HCT116 (cell line): ENCODE data around the gene RSPO4. TPM values are rescaled to one million over a fixed set of nuclear protein-coding genes. Genes with fewer than 3 reads are reported as not detected.

Source experiments
- ATAC-seq: fragments of 200-7000 bp; cut with Tn5 transposase; 2 replicates; pipeline ENCODE4 v1.9.1; 2020; ENCODE audit warnings: mild to moderate bottlenecking, moderate library complexity
- BruUV-seq: library from RNA; stranded (reverse); fragments of 400-500 nt; replicated peaks from 2 replicates; lab custom pipeline; 2021; lab: Mats Ljungman, UMichigan
- CTCF ChIA-PET: fragments of 300-600 bp; sonication (Branson Sonifier 250); formaldehyde crosslinking; loops from one replicate; lab custom pipeline; 2021; ENCODE audit warnings: antibody characterized with exemption; lab: Charles Lee
- POLR2A ChIA-PET: fragments of 300-600, 350-600 bp; sonication (Branson Sonifier 250); formaldehyde crosslinking; loops from one replicate; lab custom pipeline; 2021; ENCODE audit warnings: antibody characterized with exemption; lab: Charles Lee
- RAD21 ChIA-PET, 2 experiments: fragments of 300-600 bp; sonication (Branson Sonifier 250); formaldehyde crosslinking; loops; one replicate each; lab custom pipeline; 2023; ENCODE audit warnings: low total read pairs in 2 of 2; ENCODE audit not compliant: uncharacterized antibody in 2 of 2, unreplicated experiment in 2 of 2, low non-redundant PET in 1 of 2; lab: Charles Lee
- DNase-seq: peaks from one replicate; pipeline ENCODE4 v3.0.0-alpha.2; 2010; ENCODE audit warnings: low read depth, low spot score
- H2AFZ ChIP-seq: fragments of 200-600 bp; shearing (Covaris generic), sonication (generic); 2 replicates; pipeline ENCODE4 v1.6.1; 2017; ENCODE audit warnings: low read depth, mixed run types, mixed read lengths, antibody characterized with exemption, low read length; ENCODE audit not compliant: poor library complexity, severe bottlenecking
- H3K27ac ChIP-seq: 2 replicates; pipeline ENCODE4 v1.5.1; 2012; ENCODE audit warnings: low read depth, low read length
- H3K27me3 ChIP-seq: fragments of 200-600 bp; sonication (generic); 2 replicates; pipeline ENCODE4 v1.6.1; 2016; ENCODE audit warnings: mixed run types, low read length, mixed read lengths; ENCODE audit not compliant: insufficient read depth
- H3K36me3 ChIP-seq, 2 experiments: fragments of 200-500 bp in 1 of 2; fragments of 200-600 bp in 1 of 2; sonication (Bioruptor generic) in 1 of 2; sonication (generic) in 1 of 2; 2 replicates each; pipeline versions ENCODE4 v1.5.1 to v1.6.1; 2014 to 2016; ENCODE audit warnings: low read length in 2 of 2, inconsistent platforms in 1 of 2, mixed read lengths in 1 of 2, mixed run types in 1 of 2; ENCODE audit not compliant: insufficient read depth in 2 of 2, control insufficient read depth in 1 of 2
- H3K4me1 ChIP-seq, 2 experiments: fragments of 200-600 bp in 1 of 2; sonication (generic) in 1 of 2; 2 replicates each; pipeline versions ENCODE4 v1.5.1 to v1.6.1; 2012 to 2017; ENCODE audit warnings: low read length in 2 of 2, inconsistent platforms in 1 of 2, mild to moderate bottlenecking in 1 of 2, mixed read lengths in 1 of 2, mixed run types in 1 of 2, moderate library complexity in 1 of 2; ENCODE audit not compliant: insufficient read depth in 2 of 2, control insufficient read depth in 1 of 2
- H3K4me2 ChIP-seq: fragments of 200-600 bp; sonication (generic); 2 replicates; pipeline ENCODE4 v1.6.1; 2017; ENCODE audit warnings: mixed run types, low read length, mixed read lengths
- H3K4me3 ChIP-seq, 2 experiments: fragments of 200-600 bp in 1 of 2; sonication (generic) in 1 of 2; replicated peaks in 1 of 2; 2 replicates each; pipeline ENCODE4 v1.5.1; 2011 to 2016; ENCODE audit warnings: low read length in 2 of 2, control low read depth in 1 of 2, low read depth in 1 of 2, mild to moderate bottlenecking in 1 of 2, mixed read lengths in 1 of 2, mixed run types in 1 of 2
- H3K79me2 ChIP-seq: fragments of 200-600 bp; sonication (generic); 2 replicates; pipeline ENCODE4 v1.6.1; 2017; ENCODE audit warnings: mild to moderate bottlenecking, mixed run types, low read length, moderate library complexity, mixed read lengths; ENCODE audit not compliant: insufficient read depth
- H3K9ac ChIP-seq: fragments of 200-600 bp; sonication (generic); 2 replicates; pipeline ENCODE4 v1.6.1; 2016; ENCODE audit warnings: low read length, mixed read lengths
- H3K9me2 ChIP-seq: fragments of 200-600 bp; sonication (generic), shearing (Covaris generic); 2 replicates; pipeline ENCODE4 v1.6.1; 2017; ENCODE audit warnings: mixed run types, mild to moderate bottlenecking, moderate library complexity; ENCODE audit not compliant: insufficient read depth
- H3K9me3 ChIP-seq, 2 experiments: fragments of 200-500 bp in 1 of 2; fragments of 200-600 bp in 1 of 2; sonication (Bioruptor generic) in 1 of 2; sonication (generic) in 1 of 2; 2 replicates each; pipeline ENCODE4 v1.6.1; 2014 to 2017; ENCODE audit warnings: low read length in 2 of 2, mixed read lengths in 2 of 2, inconsistent platforms in 1 of 2, low read depth in 1 of 2, mild to moderate bottlenecking in 1 of 2, mixed run types in 1 of 2, moderate library complexity in 1 of 2; ENCODE audit not compliant: control insufficient read depth in 1 of 2, insufficient read depth in 1 of 2
- H4K20me1 ChIP-seq: fragments of 200-600 bp; sonication (generic), shearing (Covaris generic); 2 replicates; pipeline ENCODE4 v1.6.1; 2017; ENCODE audit warnings: mixed run types, mild to moderate bottlenecking, moderate library complexity; ENCODE audit not compliant: insufficient read depth
- ATF3 ChIP-seq: IDR thresholded peaks from 2 replicates; pipeline ENCODE4 v1.6.1; 2012
- CBX3 ChIP-seq: IDR thresholded peaks from 2 replicates; pipeline ENCODE4 v1.6.1; 2012; ENCODE audit warnings: low read depth
- CEBPB ChIP-seq: IDR thresholded peaks from 2 replicates; pipeline ENCODE4 v1.6.1; 2012; ENCODE audit warnings: low read depth
- CTCF ChIP-seq, 3 experiments: fragments of 200-600 bp in 1 of 3; sonication (generic) in 1 of 3; IDR thresholded peaks in 2 of 3; conservative IDR thresholded peaks in 1 of 3; 2 replicates each; pipeline ENCODE4 v1.5.1; 2012 to 2017; ENCODE audit warnings: low read depth in 2 of 3, low read length in 2 of 3, antibody characterized with exemption in 1 of 3, borderline replicate concordance in 1 of 3, control low read depth in 1 of 3, mild to moderate bottlenecking in 1 of 3, mixed read lengths in 1 of 3, mixed run types in 1 of 3, moderate library complexity in 1 of 3; ENCODE audit not compliant: insufficient read depth in 1 of 3
- EGR1 ChIP-seq: IDR thresholded peaks from 2 replicates; pipeline ENCODE4 v1.6.1; 2012; ENCODE audit warnings: low read depth
- ELF1 ChIP-seq: IDR thresholded peaks from 2 replicates; pipeline ENCODE4 v1.6.1; 2012; ENCODE audit warnings: low read depth, borderline replicate concordance
- EZH2 ChIP-seq: fragments of 200-600 bp; sonication (generic); IDR thresholded peaks from 2 replicates; pipeline ENCODE4 v1.6.1; 2017; ENCODE audit warnings: antibody characterized with exemption, mixed run types
- EZH2phosphoT487 ChIP-seq: fragments of 200-600 bp; IDR thresholded peaks from 2 replicates; pipeline ENCODE4 v1.6.1; 2018; ENCODE audit warnings: antibody characterized with exemption, borderline replicate concordance
- FOSL1 ChIP-seq: IDR thresholded peaks from 2 replicates; pipeline ENCODE4 v1.6.1; 2012; ENCODE audit warnings: low read depth
- JUND ChIP-seq: IDR thresholded peaks from 2 replicates; pipeline ENCODE4 v1.6.1; 2012
- POLR2AphosphoS5 ChIP-seq: IDR thresholded peaks from 2 replicates; pipeline ENCODE4 v1.6.1; 2011; ENCODE audit warnings: mild to moderate bottlenecking, low read depth, low read length, moderate library complexity
- SIN3A ChIP-seq: IDR thresholded peaks from 2 replicates; pipeline ENCODE4 v1.6.1; 2012; ENCODE audit warnings: low read depth
- SP1 ChIP-seq: IDR thresholded peaks from 2 replicates; pipeline ENCODE4 v1.6.1; 2012; ENCODE audit warnings: low read depth
- SRF ChIP-seq: IDR thresholded peaks from 2 replicates; pipeline ENCODE4 v1.6.1; 2012; ENCODE audit warnings: low read depth
- TCF7L2 ChIP-seq: IDR thresholded peaks from 2 replicates; pipeline ENCODE4 v1.7.0; 2011; ENCODE audit warnings: borderline replicate concordance, inconsistent platforms; ENCODE audit not compliant: insufficient read depth, insufficient read length; ENCODE audit errors: extremely low read depth
- YY1 ChIP-seq: IDR thresholded peaks from 2 replicates; pipeline ENCODE4 v1.6.1; 2011; ENCODE audit warnings: low read length, low read depth, moderate library complexity, mild to moderate bottlenecking; ENCODE audit not compliant: insufficient replicate concordance; ENCODE audit errors: extremely low read depth
- ZBTB33 ChIP-seq: IDR thresholded peaks from 2 replicates; pipeline ENCODE4 v1.6.1; 2011; ENCODE audit warnings: mild to moderate bottlenecking, low read length, moderate library complexity; ENCODE audit not compliant: insufficient replicate concordance; ENCODE audit errors: extremely low read depth
- ZFX ChIP-seq: fragments of 450-650 bp; IDR thresholded peaks from 2 replicates; pipeline ENCODE4 v1.6.1; 2017
- intact Hi-C: fragments of 100-400 bp; cut with micrococcal nuclease; formaldehyde crosslinking; loops from 2 replicates; pipeline ENCODE4 v1.10.0; 2022
- total RNA-seq: library from RNA; stranded (reverse); gene quantifications from one replicate; pipeline ENCODE4 v1.2.1, GENCODE V29; 2021; ENCODE audit not compliant: unreplicated experiment
- TF ChIP-seq, protein P1 (sequence below): IDR thresholded peaks from 2 replicates; pipeline ENCODE4 v1.6.1; 2012

The RSPO4 gene
- total RNA-seq, 1 experiment from 2014 or later: 0.84 TPM

DNA sequence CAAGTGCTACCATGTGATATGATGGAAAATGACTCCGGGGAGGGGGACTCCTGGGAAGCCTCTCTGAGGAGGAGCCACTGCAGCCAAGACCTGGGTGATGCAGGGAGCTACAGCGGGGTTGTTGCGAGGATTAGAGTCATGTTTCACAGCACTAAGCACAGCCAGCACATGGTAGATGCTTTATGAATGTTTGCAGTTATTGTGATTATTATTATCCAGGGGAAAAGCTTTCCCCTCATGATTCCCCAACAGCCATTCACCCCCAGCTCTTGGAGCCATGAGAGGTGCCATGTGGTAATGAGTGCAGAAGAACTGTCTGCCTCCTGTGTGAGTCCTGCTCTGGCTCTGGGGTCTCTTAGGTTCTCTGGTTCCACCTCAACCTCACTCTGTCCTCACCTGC lies 39.9 kb downstream of the RSPO4 start (continued):
- no peak for TF ChIP-seq CTCF (IDR thresholded peaks at IDR 0.05 in 2 of 3, conservative IDR thresholded peaks at IDR 0.05 in 1 of 3; ENCODE audit: borderline replicate concordance in 1 of 3, insufficient read depth in 1 of 3, low read depth in 2 of 3, low read length in 2 of 3)
- TF ChIP-seq ELF1: no peak
- no peak for TF ChIP-seq SIN3A
- no peak for TF ChIP-seq EGR1
- TF ChIP-seq FOSL1: no peak
- no peak for TF ChIP-seq ZFX
- no peak for TF ChIP-seq SRF
- TF ChIP-seq EZH2phosphoT487: no peak
- TF ChIP-seq SP1: no peak
- TF ChIP-seq, protein P1, sequence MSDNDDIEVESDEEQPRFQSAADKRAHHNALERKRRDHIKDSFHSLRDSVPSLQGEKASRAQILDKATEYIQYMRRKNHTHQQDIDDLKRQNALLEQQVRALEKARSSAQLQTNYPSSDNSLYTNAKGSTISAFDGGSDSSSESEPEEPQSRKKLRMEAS: no peak
- no peak for TF ChIP-seq CBX3

- no peak overlapping the region for H3K27ac ChIP-seq
- no peaks in the 10 kb centered on the region for H3K79me2 ChIP-seq
- no peak overlapping the region for H3K9ac ChIP-seq
- H3K9me2 ChIP-seq: no peaks in the 10 kb centered on the region
- BruUV-seq: no TSS peak
- no peaks in the 10 kb centered on the region for H4K20me1 ChIP-seq
- no peak for TF ChIP-seq EGR1
- TF ChIP-seq JUND: no peak
- TF ChIP-seq SRF: no peak
- TF ChIP-seq TCF7L2: no peak
- no peak for TF ChIP-seq CTCF (IDR thresholded peaks at IDR 0.05 in 2 of 3, conservative IDR thresholded peaks at IDR 0.05 in 1 of 3; ENCODE audit: borderline replicate concordance in 1 of 3, insufficient read depth in 1 of 3, low read depth in 2 of 3, low read length in 2 of 3)
- TF ChIP-seq YY1: no peak
- no peak for TF ChIP-seq EZH2
- no peak for TF ChIP-seq CBX3
- no peak for TF ChIP-seq ZBTB33
- TF ChIP-seq POLR2AphosphoS5: no peak
- TF ChIP-seq ATF3: no peak
- no peak for TF ChIP-seq CEBPB
- no peak for TF ChIP-seq ELF1
- intact Hi-C loops: no loop called here
- ATAC-seq (no peak), DNase-seq (no peak)
- no peaks in the 10 kb centered on the region for H3K9me3 ChIP-seq
- no peak overlapping the region for H2AFZ ChIP-seq
- H3K36me3 ChIP-seq: no peaks in the 10 kb centered on the region
- ChIA-PET POLR2A (no interaction called here), RAD21 (no interaction called here), CTCF (no interaction called here)
- H3K27me3 ChIP-seq: no peaks in the 10 kb centered on the region
- H3K4me3 ChIP-seq: no peak overlapping the region
- no peak overlapping the region for H3K4me2 ChIP-seq
- no peaks in the 10 kb centered on the region for H3K4me1 ChIP-seq
These were observed 40.3 kb downstream of the RSPO4 start for GRCh38 chr20:961768-962167.
